GM18526 (cell line): ENCODE data around the gene CPNE2.

Experiments used
- POLR2A ChIP-seq: IDR thresholded peaks from 3 replicates; pipeline ENCODE4 v1.6.1; 2011; ENCODE audit not compliant: insufficient read length; ENCODE audit errors: extremely low read depth

Gene CPNE2

DNA sequence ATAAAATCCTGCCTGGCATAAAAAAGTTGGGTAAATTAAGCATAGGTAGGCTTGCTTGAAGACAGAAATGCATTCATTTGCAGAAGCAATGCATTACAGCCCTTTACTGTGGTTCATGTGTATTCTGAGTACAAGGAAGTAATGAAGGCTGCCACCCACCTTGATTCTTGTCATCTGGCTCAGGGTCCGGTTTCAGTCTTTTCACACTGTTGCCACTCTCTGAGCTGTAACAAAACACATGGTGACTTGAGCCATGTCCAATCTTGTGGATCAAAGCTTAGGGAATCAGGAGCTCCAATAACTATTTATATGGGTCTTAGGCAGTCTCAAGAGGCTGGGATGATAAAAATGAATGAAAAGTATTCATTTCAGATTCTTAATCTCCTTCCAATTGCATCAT is 71.5 kb downstream of the CPNE2 start:
- TF ChIP-seq POLR2A: no peak

- no peak for TF ChIP-seq POLR2A
Measured at GRCh38 chr16:57165483-57165882, 73.1 kb downstream of the CPNE2 start.

DNA sequence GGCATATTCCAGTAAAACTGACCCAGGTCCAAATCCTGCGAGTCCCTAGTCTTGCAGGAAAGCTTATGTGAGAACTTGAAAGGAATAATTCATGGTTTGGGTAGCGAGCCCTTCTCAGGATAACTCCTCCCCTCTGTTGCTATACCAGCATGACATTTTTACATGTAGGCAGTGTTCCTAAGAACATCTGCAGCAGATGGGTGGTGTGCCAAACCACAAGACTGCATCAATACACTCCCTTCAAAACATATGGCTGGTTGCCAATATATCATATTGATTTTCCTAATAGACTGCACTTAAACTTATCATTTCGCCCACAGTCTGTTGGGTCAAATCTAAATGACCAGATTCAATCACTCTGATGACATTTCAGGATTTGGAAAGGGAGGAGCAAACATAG is 73.6 kb downstream of the CPNE2 start:
- no peak for TF ChIP-seq POLR2A

DNA sequence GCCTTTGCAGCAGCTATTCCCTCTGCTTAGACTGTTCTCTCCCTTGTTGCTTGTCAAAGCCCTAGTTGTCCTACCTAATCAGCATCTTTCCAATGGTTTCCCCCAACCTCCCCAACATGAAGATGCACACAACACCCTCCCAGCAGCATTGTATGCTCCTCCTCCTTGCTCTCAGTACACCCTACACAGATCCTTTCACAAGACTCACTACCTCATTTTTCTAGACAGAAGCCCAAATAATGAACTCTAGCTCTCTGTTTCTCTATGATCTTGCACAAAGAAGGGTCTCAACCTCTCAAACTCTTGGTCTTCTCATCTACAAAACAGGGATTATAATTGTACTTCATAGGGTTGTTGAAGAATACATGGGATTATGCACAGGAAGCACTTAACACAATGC is 74.1 kb downstream of the CPNE2 start:
- TF ChIP-seq POLR2A: no peak

- TF ChIP-seq POLR2A: no peak
Measured at GRCh38 chr16:57166951-57167350, 74.6 kb downstream of the CPNE2 start.

DNA sequence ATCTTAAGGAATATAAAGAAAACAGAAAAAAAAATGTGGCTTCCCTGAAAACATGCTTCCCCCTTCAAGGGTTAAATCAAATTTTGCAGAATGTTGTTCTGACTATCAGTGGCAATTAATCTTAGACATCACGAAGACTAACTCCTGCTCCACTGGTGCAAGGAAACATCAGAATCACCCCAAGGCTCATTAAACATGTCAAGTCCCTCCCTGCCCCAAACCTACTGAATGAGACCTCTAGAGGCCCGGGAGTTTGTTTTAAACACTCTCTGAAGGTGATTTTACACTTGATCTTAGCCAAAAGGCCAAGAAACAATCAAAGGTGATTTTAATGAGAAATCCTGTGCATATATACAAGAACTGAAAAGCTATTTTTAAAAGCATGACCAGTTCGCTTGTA is 75.2 kb downstream of the CPNE2 start:
- no peak for TF ChIP-seq POLR2A

DNA sequence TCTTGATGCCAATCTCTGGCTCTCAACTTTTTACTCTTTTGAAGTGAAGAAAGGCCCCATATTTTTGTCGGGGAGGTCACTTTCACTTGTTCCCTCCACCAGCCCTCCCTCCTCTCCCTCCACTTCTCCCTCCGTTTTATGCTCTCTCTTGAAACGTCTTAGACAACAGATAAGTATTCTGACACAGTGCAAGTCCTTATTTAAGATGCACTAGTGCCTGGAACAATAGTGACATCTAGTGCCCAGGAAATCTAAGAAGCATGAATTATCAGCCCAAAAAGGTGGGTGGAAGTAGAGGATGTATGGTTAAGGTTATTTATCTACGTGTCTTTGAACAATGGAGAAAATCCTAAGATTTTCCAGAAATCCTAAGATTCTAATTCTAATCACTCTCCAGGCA is 75.6 kb downstream of the CPNE2 start:
- no peak for TF ChIP-seq POLR2A

DNA sequence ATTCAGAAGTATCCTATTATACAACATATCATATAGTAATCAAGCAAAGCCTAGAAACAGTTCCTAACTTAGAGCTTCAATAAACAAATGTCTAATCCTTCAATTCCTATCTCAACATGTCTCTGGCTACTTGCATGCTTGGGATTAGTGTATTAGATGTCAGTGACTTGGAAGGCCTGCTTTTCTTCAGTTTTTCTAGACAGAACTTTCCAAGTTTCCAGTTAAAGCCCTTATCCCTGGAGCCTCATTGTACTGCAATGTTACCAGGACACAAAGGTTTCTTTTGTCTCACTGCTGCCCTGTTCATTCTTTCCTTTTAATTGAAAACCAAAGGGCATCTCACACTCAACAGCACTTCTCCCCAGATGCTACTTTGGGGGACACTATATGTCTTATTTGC is 76.9 kb downstream of the CPNE2 start:
- TF ChIP-seq POLR2A: no peak

- TF ChIP-seq POLR2A: no peak
Measured at GRCh38 chr16:57172721-57173290, 80.4 kb downstream of the CPNE2 start.

- no peak for TF ChIP-seq POLR2A
Measured at GRCh38 chr16:57175896-57176295, 83.5 kb downstream of the CPNE2 start.

GRCh38 chr16:57178196-57178595 is 85.8 kb downstream of the CPNE2 start:
- no peak for TF ChIP-seq POLR2A

DNA sequence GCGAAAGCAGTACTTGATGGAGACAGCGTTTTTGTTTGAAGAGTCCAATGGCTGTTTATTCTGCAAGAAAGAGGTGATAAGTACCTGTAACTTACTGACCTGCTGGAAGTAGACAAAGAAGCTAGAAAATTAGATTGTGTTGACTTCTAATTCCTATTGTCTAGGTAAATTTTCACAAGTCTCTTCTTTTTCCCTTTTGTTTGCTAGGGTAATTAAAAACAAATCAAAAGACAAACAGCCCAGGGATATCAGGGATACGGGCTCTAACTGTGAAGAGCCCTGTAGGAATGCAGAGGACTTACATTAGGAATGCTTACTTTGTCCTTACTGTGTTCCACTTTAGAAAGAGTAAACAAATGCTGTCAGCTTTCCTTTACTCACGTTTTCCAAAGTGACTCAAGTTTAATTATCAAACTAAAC is 86.4 kb downstream of the CPNE2 start:
- no peak for TF ChIP-seq POLR2A

DNA sequence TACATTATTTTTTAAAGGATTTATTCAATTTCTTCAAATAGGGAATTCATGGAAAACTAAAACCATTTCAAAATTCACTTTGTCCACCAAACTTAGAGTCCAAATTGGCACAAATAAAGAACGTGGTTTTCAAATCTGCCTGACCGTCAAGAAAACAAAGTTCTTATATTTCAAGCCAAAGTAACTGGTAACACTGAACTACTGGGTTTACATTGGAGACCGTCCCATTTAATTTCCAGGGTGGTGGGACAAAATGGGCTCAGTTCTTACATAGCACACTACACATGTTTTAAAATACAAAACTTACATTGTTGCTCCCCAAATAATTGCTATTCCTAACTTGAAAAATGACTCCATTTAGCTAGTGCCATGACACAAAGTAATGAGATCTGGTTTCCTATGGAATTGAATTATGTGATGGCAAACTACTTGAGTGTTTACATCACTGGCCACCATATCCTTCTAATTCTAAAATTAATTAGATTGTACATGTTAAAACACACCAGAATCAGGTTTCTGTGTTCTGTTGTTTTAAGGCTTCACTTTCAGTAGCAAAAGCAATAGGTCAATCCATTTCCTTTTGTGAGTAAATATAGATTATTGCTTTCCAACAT is 86.9 kb downstream of the CPNE2 start:
- no peak for TF ChIP-seq POLR2A

- no peak for TF ChIP-seq POLR2A
Measured at GRCh38 chr16:57184113-57184512, 91.7 kb downstream of the CPNE2 start.

DNA sequence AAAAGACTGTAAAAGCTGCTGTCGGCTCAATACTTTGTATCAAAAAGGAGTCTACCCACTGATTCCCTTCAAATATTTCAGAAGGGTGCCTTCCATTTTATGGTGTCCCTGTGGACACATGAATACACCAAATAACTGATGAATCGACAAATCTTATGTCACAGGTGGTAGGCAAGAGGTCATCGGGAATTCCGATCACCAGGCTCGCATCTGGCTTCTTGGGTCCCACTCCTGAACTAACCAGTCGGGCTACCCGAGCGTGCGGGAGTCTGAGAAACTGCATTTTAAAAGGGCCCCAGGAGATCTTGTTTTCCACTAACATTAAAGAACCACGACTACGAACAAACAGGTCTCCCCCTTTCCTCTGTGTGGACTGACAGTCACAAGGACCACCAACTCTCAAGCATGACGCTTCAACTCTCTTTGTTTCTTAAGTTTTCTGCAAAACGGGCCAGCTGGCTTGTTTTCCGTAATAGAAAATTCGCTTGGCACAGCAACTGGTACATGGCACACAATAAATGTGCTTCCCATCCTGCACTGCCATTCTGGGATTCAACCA is 92.6 kb downstream of the CPNE2 start:
- TF ChIP-seq POLR2A: no peak

DNA sequence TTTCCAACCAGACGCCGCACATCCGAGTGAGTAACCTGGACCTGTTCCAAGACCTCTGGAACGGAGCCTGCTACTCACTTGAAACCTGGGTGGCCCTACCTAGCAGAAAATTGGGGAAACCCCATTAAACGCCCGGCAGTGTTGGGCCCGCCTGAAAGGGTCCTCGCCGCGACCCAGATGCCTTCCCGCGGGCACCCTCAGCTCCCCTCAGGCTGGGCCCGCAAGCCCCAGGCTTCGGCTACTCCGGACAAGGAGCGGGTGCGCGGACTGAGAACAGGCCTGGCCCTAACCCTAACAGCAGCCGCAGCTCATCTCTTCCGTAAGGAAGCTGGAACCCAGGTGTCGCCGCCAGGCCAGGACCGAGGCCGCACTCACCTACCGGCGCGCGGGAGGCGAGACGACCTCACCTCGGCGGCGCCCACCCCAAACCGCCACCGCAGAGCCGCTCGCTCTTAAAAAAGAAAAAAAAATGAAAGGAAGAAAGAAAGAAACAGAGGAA is 93.1 kb downstream of the CPNE2 start:
- TF ChIP-seq POLR2A: no peak

GRCh38 chr16:57185945-57186871 is 93.8 kb downstream of the CPNE2 start, which contains the start of the genes PSME3IP1 and RSPRY1:
Gene PSME3IP1, minus strand, starts transcription at chr16:57186039. Its CDS starts 12,185 bp downstream, at chr16:57173854.
Gene RSPRY1, plus strand, starts transcription at chr16:57186329. Its CDS starts 18,330 bp downstream, at chr16:57204659.
- peak; percentile 88 for TF ChIP-seq POLR2A
